GM19455 (cell line): ENCODE measurements around the gene GCLC.
"Not testable (repeated sequence)": the region's sequence is repeated elsewhere in the genome, so short reads cannot be mapped to it uniquely, and the experiment has no call there.

Experiments
- ATAC-seq: cut with Tn5 transposase; IDR thresholded peaks from one replicate; pipeline ENCODE4 v1.9.1; 2021; ENCODE audit not compliant: unreplicated experiment

The GCLC gene

GRCh38 chr6:53544470-53545308 lies at the start of gene GCLC:
GCLC (minus strand) TSS chr6:53545101; CDS start chr6:53544645, 456 bp downstream.
- ATAC-seq, result peak; percentile 58

- ATAC-seq, result no peak
These were observed 49.7 kb upstream of the GCLC start for GRCh38 chr6:53594596-53594995.

DNA sequence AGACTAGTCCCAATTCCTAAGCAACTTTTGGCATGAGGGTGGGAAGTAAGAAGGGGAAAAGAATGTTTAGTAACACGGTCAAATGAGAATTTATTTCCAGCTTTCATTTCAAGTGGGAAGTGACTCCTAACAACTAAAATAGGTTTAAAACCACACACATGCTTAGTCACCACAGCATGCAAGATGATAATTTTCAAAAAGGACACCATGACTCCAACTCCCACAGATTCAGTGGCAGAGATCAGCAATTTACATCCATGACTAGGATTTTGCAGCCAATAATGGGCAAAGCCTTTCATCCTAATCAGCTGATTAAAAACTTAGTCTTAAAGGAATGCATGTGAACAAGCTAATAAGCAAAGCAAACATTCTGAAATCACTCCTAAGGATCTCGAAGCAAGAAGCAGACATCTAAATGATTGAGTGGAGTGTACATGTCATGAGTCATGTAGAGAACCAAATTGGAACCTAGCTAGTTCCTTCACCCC lies 48.1 kb upstream of the GCLC start:
- ATAC-seq, result no peak

- ATAC-seq, result no peak
These were observed 47.0 kb upstream of the GCLC start for GRCh38 chr6:53591873-53592272.

GRCh38 chr6:53588816-53589509 lies 44.1 kb upstream of the GCLC start:
- ATAC-seq, result no peak

DNA sequence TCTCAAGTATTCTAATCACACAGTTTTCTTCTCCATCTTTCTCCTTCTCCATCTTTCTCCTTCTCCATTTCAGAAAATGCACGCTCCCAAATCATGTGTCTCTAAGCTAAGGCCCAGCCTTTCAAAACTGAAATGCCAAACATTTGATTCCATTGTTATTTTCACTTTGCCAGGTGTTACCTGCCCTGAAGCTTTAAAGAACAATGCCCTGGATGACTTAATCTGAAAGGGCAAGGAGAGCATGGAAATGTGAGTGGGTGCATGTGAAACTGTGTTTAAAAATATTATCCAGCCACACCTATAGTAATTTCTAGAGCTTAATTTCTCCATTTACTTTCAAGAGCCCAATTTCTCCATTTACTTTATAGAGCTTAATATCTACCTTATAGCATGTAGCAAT lies 42.4 kb upstream of the GCLC start:
- ATAC-seq, result no peak

DNA sequence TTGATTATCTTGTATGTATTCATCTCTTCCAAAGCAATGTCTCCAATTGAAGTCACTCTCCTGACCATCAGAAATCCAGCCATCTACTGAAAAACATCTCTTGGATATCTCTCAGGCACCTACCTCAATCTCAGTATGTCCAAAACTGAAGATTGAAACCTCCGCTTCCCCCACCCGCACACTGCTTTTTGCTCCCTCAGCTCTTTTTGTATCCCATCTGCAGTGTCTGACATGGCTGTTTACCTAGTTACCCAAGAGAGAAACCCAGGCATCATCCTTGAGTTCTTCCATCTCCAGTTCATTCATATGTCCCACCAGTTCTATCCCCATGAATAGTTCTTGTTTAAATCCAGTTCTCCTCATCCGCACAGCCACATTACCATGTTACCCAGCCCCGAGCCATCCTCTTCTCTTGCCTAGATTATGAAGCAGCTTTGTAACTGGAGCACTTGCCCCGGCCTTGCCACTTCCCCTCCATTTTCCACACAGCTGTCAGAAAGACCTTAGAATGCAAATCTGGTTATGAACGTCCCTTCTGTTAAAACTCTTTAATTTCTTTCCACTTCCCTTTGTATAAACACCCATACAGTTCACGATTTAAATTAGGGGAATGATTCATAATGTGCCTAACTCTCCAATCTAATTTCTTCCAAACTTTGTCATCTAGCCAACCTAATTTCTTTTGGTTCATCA lies 40.5 kb upstream of the GCLC start:
- no peak for ATAC-seq

DNA sequence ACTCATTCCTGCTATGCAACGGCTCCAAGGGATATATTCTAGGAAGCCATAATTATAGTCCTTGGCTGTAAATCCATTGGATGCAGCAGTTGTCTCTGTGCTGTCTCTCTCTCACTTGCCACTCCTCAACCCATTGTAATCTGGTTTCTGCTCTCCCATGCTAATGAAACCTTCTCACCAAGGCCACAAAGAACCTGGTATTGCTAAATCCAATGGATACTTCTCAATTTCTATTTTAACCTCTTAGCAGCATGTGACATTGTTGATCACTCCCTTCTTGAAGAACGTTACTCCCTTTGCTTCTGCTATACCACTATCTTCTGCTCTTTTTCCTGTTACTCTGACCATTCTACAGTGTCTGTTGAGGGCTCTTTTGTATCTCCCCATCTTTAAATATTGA lies 39.8 kb upstream of the GCLC start:
- no peak for ATAC-seq

GRCh38 chr6:53583451-53583850 lies 38.5 kb upstream of the GCLC start:
- no peak for ATAC-seq

DNA sequence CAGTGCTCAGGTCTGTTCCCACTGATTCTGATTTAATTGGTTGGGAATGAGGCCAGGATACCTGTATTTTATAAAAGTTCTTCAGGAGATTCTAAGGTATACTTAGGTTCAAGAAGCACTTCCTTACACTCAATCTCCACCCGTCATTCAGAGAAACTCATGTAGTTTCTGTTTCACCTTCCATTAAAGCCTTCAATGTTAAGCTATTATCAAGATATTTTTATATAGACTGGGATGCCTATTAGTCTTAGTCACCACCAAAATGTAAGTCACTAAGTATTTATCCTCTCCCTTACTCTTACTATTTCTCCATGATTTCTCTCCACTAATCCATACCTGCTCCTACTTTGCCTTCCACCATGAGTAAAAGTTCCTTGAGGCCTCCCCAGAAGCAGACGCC lies 38.1 kb upstream of the GCLC start:
- no peak for ATAC-seq

- ATAC-seq, result no peak
These were observed 37.0 kb upstream of the GCLC start for GRCh38 chr6:53581856-53582255.

DNA sequence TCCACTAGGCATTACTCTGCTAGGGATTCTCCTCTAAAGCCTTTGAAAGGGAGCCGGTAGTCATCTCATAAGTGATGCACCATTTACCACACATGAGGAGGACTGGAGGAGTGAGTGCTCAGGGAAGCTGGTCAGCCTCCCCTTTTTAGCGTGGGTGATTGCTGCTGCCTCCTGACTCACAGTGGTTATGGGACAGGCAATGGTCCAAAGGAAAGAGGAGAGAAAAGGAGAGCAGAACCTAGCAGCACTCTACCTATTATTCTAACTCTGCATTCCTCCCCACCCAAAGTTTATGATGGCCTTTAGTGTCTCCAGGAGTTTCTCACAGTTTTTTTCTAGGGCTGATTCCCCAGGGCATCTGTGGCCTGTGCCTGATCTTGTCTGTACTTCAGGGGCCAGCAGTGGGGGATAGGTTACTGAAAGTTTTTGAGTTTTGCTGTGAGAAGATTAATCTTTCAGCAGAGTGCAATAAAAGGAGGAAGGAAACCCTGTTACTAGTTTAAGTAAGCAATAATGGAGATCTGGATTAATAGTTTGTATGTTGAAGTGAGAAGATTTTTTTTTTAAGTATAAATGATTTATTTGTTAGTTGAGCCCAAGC lies 36.4 kb upstream of the GCLC start:
- ATAC-seq, result no peak

- no peak for ATAC-seq
These were observed 34.4 kb upstream of the GCLC start for GRCh38 chr6:53579338-53579737.

DNA sequence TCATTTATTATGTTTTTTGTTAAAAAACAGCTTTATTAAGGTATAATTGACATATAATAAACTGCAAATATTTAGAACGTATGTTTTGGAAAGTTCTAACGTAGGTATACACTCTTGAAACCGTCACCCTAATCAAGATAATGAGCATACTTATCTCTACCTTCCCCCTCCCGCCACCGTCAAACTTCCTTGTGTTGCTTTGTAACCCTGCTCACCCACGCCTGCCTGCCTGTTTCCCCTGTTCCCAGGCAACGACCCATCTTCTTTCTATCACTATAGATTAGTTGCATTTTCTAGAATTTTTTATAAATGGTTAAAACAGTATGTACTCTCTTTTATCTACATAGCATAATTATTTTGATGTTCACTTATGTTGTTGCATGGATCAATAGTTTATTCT lies 33.5 kb upstream of the GCLC start:
- ATAC-seq, result no peak

DNA sequence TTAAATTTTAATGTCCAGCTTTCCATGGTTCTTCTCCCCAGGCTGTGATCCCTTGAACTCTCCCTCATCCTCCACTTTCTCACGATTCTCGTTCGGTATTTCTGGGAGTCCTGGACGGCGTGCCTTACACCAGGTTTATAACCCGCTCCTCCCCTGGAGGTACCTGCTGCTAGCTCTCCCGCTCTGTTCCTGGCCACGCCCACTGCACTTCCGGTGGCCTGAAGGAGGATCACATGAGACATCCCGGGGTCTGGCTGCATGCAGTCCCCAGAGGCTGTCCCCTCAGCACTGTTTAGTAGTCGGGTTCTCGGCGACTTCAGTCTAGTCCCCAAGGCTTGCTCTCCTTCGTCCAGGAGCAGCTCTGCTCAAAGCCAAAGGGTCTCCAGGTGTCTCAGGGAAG lies 28.4 kb upstream of the GCLC start:
- ATAC-seq, result no peak

- not testable (repeated sequence) for ATAC-seq
These were observed 27.5 kb upstream of the GCLC start for GRCh38 chr6:53572379-53572778.

DNA sequence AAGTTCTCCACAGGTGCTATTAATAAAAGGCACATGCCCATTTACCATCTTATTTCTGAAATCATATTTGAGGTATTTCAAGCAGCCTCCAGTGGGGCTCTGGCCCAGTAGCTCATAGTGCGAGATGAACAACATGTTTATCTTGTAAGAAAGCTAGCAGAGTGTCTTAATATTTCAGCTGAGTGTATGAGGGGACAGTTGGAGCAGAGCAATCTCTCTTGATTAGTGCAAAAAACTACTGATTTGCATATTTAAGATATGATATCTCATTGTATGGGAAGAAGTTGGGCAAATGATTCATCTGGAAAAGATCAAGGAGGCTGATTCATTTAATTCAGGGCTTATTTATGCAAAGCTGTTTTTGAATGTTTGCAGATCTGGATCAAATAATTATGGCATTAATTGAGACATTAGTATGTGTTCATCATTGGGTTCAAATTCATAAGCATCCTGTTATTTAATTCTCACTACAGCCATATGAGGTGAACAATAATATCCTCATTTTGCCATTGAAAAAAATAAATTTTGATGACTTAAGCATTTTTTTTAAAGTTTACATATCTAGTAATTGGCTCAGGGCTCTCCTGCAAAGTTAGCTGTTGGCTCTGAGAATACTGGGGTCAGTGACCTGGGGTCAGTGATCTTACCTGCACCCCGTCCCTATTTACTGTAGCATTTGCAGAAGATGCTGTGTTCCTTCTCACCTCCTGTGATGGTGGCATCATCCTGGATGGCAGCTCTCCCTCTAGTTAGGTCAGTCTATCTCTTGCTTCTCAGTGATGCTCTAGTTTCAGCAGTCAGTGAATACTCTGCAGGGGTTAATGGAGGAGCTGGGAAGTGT lies 24.1 kb upstream of the GCLC start:
- no peak for ATAC-seq

DNA sequence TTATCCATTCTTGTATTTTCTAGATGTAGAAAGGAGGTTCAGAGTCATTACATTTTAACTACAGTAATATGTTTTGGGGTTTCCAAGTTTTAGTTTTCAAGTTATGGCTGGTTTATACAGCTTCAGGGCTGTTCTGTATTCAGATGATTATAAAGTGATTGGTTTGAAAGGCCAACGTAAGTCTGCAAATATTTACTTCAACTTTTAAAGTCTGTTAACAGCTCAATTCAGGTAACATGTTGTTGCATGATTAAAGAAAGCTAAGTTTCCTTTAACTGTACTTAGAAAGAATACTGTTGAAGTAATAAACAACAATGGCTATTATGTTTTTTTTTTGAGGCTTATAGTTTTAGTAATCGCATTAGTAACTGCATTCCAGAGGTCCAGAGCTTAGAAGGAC lies 22.8 kb upstream of the GCLC start:
- no peak for ATAC-seq

DNA sequence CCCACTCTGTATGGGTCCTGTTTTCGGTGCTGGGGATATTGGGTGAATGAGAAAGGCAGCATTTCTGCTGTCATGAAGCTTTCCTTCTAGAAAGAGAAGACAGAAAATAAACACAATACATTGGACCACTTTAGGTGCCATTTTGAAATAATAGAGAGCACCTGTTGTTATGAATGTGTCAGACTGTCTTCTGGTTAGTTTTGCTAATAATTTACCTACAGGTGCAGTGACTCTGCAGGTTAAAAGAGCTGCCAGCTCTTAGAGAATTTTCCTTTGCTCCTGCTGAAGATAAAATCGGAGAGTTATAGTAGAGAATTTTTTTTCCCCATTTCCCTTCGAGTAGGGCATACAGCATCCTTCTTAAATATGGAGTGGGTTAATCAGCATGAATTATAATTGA lies 21.9 kb upstream of the GCLC start:
- ATAC-seq, result no peak

DNA sequence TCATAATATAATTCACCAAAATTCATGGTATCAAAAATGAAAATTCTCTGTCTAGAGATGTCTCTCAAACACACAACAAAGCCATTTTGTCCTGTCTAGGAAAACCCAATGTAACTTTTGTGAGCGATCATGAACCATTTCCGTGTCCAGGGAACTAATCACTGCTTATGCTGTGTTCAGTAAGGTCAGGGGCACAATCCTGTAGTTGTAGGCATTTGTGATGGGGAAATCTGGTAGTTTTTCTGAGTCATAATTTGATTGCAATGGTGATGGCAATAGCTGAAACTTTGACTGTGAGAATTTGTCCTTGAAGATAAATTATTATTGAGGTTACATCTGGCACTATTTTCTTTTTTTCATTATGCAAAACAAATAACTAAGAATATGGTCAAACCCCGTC lies 21.0 kb upstream of the GCLC start:
- no peak for ATAC-seq
